ENCODE data around the gene ADAMTSL4.
"Not testable (repeated sequence)": the region's sequence is repeated elsewhere in the genome, so short reads cannot be mapped to it uniquely, and the experiment has no call there.

ADAMTSL4 gene

DNA sequence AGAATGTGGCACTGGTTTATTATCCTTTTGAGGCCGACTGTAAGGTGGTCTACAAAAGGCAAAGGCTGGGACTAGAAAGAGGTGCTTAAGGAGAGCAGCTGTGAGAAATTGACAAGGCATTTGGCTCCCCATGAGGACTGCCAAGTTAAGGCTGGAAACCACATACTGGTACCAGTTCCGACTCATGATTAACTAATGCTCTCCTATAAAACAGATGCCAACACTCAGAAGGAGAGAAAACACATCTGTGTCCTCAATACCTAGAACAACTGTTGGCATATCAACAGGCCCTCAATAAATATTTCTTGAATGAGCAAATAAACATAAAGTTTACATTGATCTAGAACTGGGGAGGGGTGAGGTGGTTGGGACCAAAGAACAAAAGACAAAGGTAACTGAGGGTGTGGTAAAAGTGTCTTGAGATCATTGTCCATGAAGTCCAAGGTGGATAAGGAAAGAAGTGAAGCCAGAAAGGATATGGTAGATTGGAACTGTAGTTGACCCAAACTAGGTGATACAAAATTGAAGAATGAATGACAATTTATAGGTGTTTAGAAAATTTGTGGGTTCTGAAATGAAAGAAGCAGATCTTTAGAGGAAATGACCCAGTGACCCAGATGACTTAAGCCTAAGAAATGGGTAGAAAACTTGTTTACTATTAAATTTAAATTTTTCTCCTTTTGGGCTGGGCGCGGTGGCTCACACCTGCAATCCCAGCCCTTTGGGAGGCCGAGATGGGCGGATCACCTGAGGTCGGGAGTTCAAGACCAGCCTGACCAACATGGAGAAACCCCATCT, 47.1 kb downstream of the ADAMTSL4 start:
- no peak for DNase-seq

DNA sequence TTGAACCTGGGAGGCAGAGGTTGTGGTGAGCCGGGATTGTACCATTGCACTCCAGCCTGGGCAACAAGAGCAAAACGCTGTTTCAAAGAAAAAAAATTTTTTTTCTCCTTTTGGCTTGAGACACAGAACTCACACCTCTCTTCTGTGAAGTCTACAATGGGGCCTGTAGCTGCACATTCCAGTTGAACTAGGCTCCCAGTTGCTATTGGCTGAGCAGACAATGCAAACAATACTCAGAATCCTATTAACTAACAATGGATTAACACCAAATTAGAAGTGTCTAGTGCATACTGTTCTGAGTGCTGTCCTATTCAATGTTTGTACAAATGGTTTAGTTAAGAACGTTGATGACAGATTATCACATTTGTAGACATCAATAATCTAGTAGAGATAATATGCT, 47.8 kb downstream of the ADAMTSL4 start:
- DNase-seq: no peak

DNA sequence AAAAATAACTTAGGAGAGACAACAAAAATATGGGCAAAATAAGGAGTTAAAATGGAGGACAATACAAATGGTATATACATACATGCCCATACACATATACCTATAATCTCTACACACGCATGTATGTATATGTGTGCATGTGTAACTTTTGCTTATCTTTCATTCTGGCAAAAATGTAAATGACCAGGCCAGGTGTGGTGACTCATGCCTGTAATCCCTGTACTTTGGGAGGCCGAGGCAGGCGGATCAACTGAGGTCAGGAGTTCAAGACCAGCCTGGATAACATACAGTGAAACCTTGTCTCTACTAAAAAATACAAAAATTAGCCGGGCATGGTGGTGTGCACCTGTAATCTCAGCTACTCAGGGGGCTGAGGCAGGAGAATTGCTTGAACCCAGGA, 49.1 kb downstream of the ADAMTSL4 start:
- DNase-seq: not testable (repeated sequence)

DNA sequence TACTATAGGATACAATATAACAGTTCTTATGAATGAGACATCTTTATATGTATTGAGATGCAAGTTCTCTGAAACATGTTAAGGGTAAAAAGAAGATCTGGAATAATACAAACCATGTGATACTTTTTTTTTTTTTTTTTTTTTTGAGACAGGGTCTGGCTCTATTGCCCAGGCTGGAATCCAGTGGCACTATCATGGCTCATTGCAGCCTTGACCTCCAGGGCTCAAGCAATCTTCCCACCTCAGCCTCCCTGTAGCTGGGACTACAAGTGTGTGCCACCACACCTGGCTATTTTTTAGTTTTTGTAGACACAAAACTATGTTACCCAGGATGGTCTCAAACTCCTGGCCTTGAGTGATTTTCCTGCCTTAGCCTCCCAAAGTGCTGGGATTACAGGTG, 52.3 kb downstream of the ADAMTSL4 start:
- no peak for DNase-seq

GRCh38 chr1:150602372-150602771, 53.2 kb downstream of the ADAMTSL4 start:
- DNase-seq: not testable (repeated sequence)

- DNase-seq: no peak
Measured at GRCh38 chr1:150603711-150604110, 54.5 kb downstream of the ADAMTSL4 start.

DNA sequence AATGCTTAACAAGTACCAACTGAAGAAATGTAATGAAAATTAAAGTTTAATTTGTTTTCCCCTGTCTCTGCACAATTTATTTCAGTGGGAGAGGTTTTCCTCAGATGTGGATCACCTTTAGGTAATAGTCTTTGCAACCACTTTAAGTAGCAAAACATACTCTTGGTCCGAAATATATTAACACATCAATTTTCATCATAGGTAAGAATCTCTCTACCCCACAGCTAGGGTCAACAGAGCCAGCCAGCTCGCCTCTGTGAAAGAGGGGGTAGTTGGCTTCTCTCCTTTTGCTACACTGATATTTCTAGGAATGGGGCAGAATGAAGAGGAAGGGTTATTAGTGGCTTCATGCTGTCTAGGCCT, 55.0 kb downstream of the ADAMTSL4 start:
- no peak for DNase-seq

- DNase-seq: not testable (repeated sequence)
Measured at GRCh38 chr1:150605451-150605731, 56.2 kb downstream of the ADAMTSL4 start.

- no peak for DNase-seq
Measured at GRCh38 chr1:150606463-150607142, 57.4 kb downstream of the ADAMTSL4 start.

DNA sequence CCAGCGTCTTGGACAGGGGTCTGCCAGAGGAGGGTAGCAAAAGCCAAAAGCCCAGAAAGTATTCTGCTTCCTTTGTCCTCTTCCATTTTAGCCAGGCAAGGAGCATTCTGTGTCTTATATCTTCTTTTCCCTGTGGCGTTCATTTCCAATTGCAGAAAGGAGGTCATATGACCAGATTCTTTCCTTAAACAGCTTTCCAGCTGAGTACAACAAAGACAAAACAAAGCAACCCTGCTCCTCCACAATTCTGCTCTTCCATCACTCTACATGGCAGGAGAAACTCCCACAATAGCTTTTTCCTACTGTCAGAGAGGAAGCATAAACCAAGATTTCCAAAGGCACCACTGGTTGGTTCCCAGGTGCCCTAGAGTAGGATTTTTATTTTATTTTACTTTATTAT, 60.5 kb downstream of the ADAMTSL4 start:
- no peak for DNase-seq

Measured in cortex of kidney (tissue), 1 donor.